Hepatocyte (in vitro differentiated cells): Measurements from ENCODE around the gene FICD. TPM values are rescaled to one million over a fixed set of nuclear protein-coding genes. Genes with fewer than 3 reads are reported as not detected.
A peak's percentile ranks its signal among the peaks of the same experiment; 100 is the strongest.

Experiments
- DNase-seq: peaks from one replicate; pipeline ENCODE4 v3.0.0-alpha.2; 2016; ENCODE audit warnings: low spot score
- H2AFZ ChIP-seq: fragments of 200-600 bp; sonication (generic); 2 replicates; pipeline ENCODE4 v1.6.0; 2016; ENCODE audit warnings: antibody characterized with exemption, mild to moderate bottlenecking
- H3K27ac ChIP-seq: fragments of 200-600 bp; sonication (generic); 2 replicates; pipeline ENCODE4 v1.5.1; 2016; ENCODE audit warnings: mild to moderate bottlenecking
- H3K27me3 ChIP-seq: fragments of 200-600 bp; sonication (generic); 2 replicates; pipeline ENCODE4 v1.6.1; 2016
- H3K36me3 ChIP-seq: fragments of 200-600 bp; sonication (generic); replicated peaks from 2 replicates; pipeline ENCODE4 v1.5.1; 2016; ENCODE audit warnings: low read depth; ENCODE audit not compliant: insufficient read depth
- H3K4me1 ChIP-seq: fragments of 200-600 bp; sonication (generic); 2 replicates; pipeline ENCODE4 v1.5.1; 2016; ENCODE audit warnings: mild to moderate bottlenecking, moderate library complexity; ENCODE audit not compliant: insufficient read depth
- H3K4me2 ChIP-seq: fragments of 200-600 bp; sonication (generic); 2 replicates; pipeline ENCODE4 v1.6.0; 2016
- H3K4me3 ChIP-seq: fragments of 200-600 bp; sonication (generic); 2 replicates; pipeline ENCODE4 v1.5.1; 2016; ENCODE audit warnings: mild to moderate bottlenecking
- H3K79me2 ChIP-seq: fragments of 200-600 bp; sonication (generic); 2 replicates; pipeline ENCODE4 v1.6.0; 2017; ENCODE audit warnings: mild to moderate bottlenecking
- H3K9me2 ChIP-seq: fragments of 200-600 bp; sonication (generic); replicated peaks from 2 replicates; pipeline ENCODE4 v1.6.0; 2017; ENCODE audit warnings: mild to moderate bottlenecking; ENCODE audit not compliant: insufficient read depth
- H3K9me3 ChIP-seq: fragments of 200-600 bp; sonication (generic); 2 replicates; pipeline ENCODE4 v1.5.1; 2016; ENCODE audit warnings: low read depth, mild to moderate bottlenecking
- H4K20me1 ChIP-seq: fragments of 200-600 bp; sonication (generic); 2 replicates; pipeline ENCODE4 v1.6.0; 2016; ENCODE audit warnings: mild to moderate bottlenecking; ENCODE audit not compliant: insufficient read depth, poor library complexity, severe bottlenecking
- CTCF ChIP-seq: fragments of 200-600 bp; sonication (generic); IDR thresholded peaks from 2 replicates; pipeline ENCODE4 v1.5.1; 2016; ENCODE audit warnings: antibody characterized with exemption, mild to moderate bottlenecking; ENCODE audit not compliant: poor library complexity
- EZH2 ChIP-seq: fragments of 200-600 bp; sonication (generic); IDR thresholded peaks from 2 replicates; pipeline ENCODE4 v1.6.1; 2016; ENCODE audit warnings: antibody characterized with exemption, mild to moderate bottlenecking, borderline replicate concordance
- EZH2phosphoT487 ChIP-seq: fragments of 200-600 bp; sonication (generic); IDR thresholded peaks from one replicate; pipeline ENCODE4 v1.6.1; 2018; ENCODE audit warnings: antibody characterized with exemption, mild to moderate bottlenecking, low read depth, moderate library complexity; ENCODE audit not compliant: unreplicated experiment, severe bottlenecking
- WGBS: methylation state at CpG from one replicate; pipeline ENCODE4 v1.1.6; 2016; ENCODE audit warnings: low lambda C conversion rate; ENCODE audit errors: missing lambda C conversion rate; 5-methylcytosine and 5-hydroxymethylcytosine counted together
- polyA plus RNA-seq: library from polyadenylated mRNA; unstranded; fragments of >200 nt; fragmentation: Nextera tagmentation; extraction: Ambion mirVana; gene quantifications from 2 replicates; pipeline ENCODE4 v1.2.1, GENCODE V29; 2016
- total RNA-seq: library from RNA; depleted of rRNA; stranded (reverse); fragments of >200 nt; gene quantifications from 2 replicates; pipeline ENCODE4 v1.2.3, GENCODE V29; 2014

FICD gene
- total and polyA plus RNA-seq, 2 experiments from 2014 or later = 6.2 to 6.4 TPM

DNA sequence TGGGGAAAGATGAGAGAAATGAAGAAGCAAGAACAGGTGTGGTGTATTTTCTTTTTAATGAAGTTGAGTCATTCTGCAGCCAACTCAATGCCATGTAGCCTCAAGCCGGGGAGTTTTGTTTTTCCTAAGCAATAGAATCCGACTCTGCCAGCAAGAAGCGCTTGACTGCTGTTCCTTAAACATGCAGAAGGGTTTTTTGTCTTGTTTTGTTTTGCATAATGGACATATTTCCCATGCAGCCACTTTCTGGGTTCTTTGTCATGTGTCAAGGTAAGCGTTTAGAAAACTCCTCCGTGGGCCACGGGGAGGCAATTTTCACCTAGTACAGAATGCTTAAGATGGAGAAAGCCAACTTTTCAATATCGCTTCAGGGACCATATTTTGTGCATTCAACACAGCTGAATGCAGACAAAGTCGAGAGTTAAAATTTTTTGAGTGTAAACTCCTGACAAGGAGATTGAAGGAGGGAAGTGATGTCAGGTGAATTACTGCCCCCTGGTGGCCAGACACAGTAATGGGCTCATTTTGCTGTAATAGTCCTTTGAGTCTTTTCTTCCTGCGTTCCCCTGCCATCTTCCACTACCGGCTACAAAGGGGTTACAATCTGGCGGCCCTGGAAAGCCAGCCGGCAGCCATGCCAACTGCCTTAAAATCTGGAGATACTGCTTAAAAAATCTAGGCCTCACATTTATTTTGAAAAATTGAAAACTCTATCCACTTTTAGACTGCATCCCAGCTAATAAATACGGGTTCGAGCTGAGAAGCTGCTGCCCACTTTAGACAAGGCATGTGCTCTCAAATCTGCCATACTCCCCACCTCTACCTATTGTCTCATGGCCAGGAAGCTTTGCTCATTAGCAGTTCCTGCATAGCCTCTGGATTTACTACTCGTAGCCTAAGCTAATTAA, 3.2 kb upstream of the FICD start:
- H3K36me3 ChIP-seq = no peaks in the 10 kb centered on the region
- peaks cover 6% of the 10 kb centered on the region for H3K4me1 ChIP-seq
- H3K4me3 ChIP-seq = no peak overlapping the region
- H4K20me1 ChIP-seq = no peaks in the 10 kb centered on the region
- peak; percentile 83 for DNase-seq
- no peaks in the 10 kb centered on the region for H3K27me3 ChIP-seq
- no peaks in the 10 kb centered on the region for H3K79me2 ChIP-seq
- TF ChIP-seq CTCF = peak; percentile 92
- no peak for TF ChIP-seq EZH2phosphoT487
- TF ChIP-seq EZH2 = no peak
- no peaks in the 10 kb centered on the region for H3K9me2 ChIP-seq
- peak overlapping the region; percentile 1 for H2AFZ ChIP-seq
- no peaks in the 10 kb centered on the region for H3K9me3 ChIP-seq
- no peak overlapping the region for H3K27ac ChIP-seq
- peak overlapping the region; percentile 46 for H3K4me2 ChIP-seq
- WGBS = 32% methylated on average over 15 of the region's 15 CpGs

- no peaks in the 10 kb centered on the region for H3K36me3 ChIP-seq
- no peaks in the 10 kb centered on the region for H3K27me3 ChIP-seq
- no peak overlapping the region for H2AFZ ChIP-seq
- 31% methylated on average over 17 of the region's 19 CpGs for WGBS
- no peak for DNase-seq
- H3K4me2 ChIP-seq = peak overlapping the region; percentile 70
- H3K4me1 ChIP-seq = peaks cover 6% of the 10 kb centered on the region
- no peak overlapping the region for H3K27ac ChIP-seq
- H3K9me3 ChIP-seq = no peaks in the 10 kb centered on the region
- no peak overlapping the region for H3K4me3 ChIP-seq
- TF ChIP-seq CTCF = no peak
- TF ChIP-seq EZH2phosphoT487 = no peak
- TF ChIP-seq EZH2 = no peak
- no peaks in the 10 kb centered on the region for H3K9me2 ChIP-seq
- H4K20me1 ChIP-seq = no peaks in the 10 kb centered on the region
- no peaks in the 10 kb centered on the region for H3K79me2 ChIP-seq
These were observed 557 bp upstream of the FICD start for GRCh38 chr12:108514468-108514972.

GRCh38 chr12:108515916-108516315, 839 bp downstream of the FICD start:
- no peak for DNase-seq
- H3K79me2 ChIP-seq = no peaks in the 10 kb centered on the region
- peak overlapping the region; percentile 32 for H3K4me3 ChIP-seq
- H4K20me1 ChIP-seq = no peaks in the 10 kb centered on the region
- H3K36me3 ChIP-seq = no peaks in the 10 kb centered on the region
- peaks cover 6% of the 10 kb centered on the region for H3K4me1 ChIP-seq
- TF ChIP-seq CTCF = no peak
- TF ChIP-seq EZH2 = no peak
- no peak for TF ChIP-seq EZH2phosphoT487
- no peak overlapping the region for H3K27ac ChIP-seq
- no peaks in the 10 kb centered on the region for H3K27me3 ChIP-seq
- no peaks in the 10 kb centered on the region for H3K9me2 ChIP-seq
- no peak overlapping the region for H2AFZ ChIP-seq
- H3K9me3 ChIP-seq = no peaks in the 10 kb centered on the region
- H3K4me2 ChIP-seq = peak overlapping the region; percentile 85
- WGBS = 81% methylated on average over 5 of the region's 5 CpGs
